WTC11 (cell line): ENCODE data around the gene ADAM33. TPM values are rescaled to one million over a fixed set of nuclear protein-coding genes. Genes with fewer than 3 reads are reported as not detected.

Source experiments
- ATAC-seq: fragments of 200-7000 bp; cut with Tn5 transposase; 2 replicates; pipeline ENCODE4 v1.10.0; 2021; ENCODE audit warnings: mild to moderate bottlenecking, moderate library complexity
- CTCF ChIA-PET: fragments of 300-600 bp; sonication (Branson Sonifier 250); formaldehyde crosslinking; loops from one replicate; lab custom pipeline; 2021; ENCODE audit warnings: antibody characterized with exemption; lab: Charles Lee
- POLR2A ChIA-PET: fragments of 350-600 bp; sonication (Branson Sonifier 250); formaldehyde crosslinking; loops from one replicate; lab custom pipeline; 2021; ENCODE audit warnings: antibody characterized with exemption; lab: Charles Lee
- DNase-seq: peaks from one replicate; pipeline ENCODE4 v3.0.0; 2021; ENCODE audit warnings: low spot score
- H3K27ac Mint-ChIP-seq: 2 replicates; pipeline ENCODE4 v1.8.0; 2021; ENCODE audit warnings: mixed read lengths
- H3K27me3 Mint-ChIP-seq: 2 replicates; pipeline ENCODE4 v1.8.0; 2021; ENCODE audit warnings: low read depth, mild to moderate bottlenecking, moderate library complexity, mixed read lengths
- H3K36me3 Mint-ChIP-seq: 2 replicates; pipeline ENCODE4 v1.8.0; 2021; ENCODE audit warnings: mixed read lengths
- H3K4me1 Mint-ChIP-seq: 2 replicates; pipeline ENCODE4 v1.8.0; 2022; ENCODE audit warnings: mixed read lengths
- H3K4me3 Mint-ChIP-seq: 2 replicates; pipeline ENCODE4 v1.8.0; 2021; ENCODE audit warnings: mild to moderate bottlenecking, moderate library complexity, mixed read lengths
- H3K9me3 Mint-ChIP-seq: 2 replicates; pipeline ENCODE4 v1.8.0; 2021; ENCODE audit warnings: mixed read lengths
- ARID4B ChIP-seq: sonication (generic); formaldehyde crosslinking; IDR thresholded peaks from 2 replicates; pipeline ENCODE4 v1.8.0; 2023; ENCODE audit warnings: missing genetic modification reagents, mild to moderate bottlenecking, borderline replicate concordance
- E2F5 ChIP-seq: sonication (generic); formaldehyde crosslinking; IDR thresholded peaks from 2 replicates; pipeline ENCODE4 v1.8.1; 2022; ENCODE audit warnings: mild to moderate bottlenecking, moderate library complexity, missing genetic modification reagents
- FOXP1 ChIP-seq: sonication (generic); formaldehyde crosslinking; IDR thresholded peaks from 2 replicates; pipeline ENCODE4 v1.8.0; 2022; ENCODE audit warnings: missing genetic modification reagents, mild to moderate bottlenecking, moderate library complexity, borderline replicate concordance
- FOXP4 ChIP-seq: sonication (generic); formaldehyde crosslinking; IDR thresholded peaks from 2 replicates; pipeline ENCODE4 v1.8.0; 2022; ENCODE audit warnings: mild to moderate bottlenecking, missing genetic modification reagents
- GRHL2 ChIP-seq: fragments of 250-450 bp; sonication (Bioruptor Pico); IDR thresholded peaks from 2 replicates; pipeline ENCODE4 v1.8.0; 2022; ENCODE audit warnings: mild to moderate bottlenecking, moderate library complexity; ENCODE audit not compliant: insufficient replicate concordance, severe bottlenecking
- IRF1 ChIP-seq: sonication (generic); formaldehyde crosslinking; IDR thresholded peaks from 2 replicates; pipeline ENCODE4 v1.8.0; 2023; ENCODE audit warnings: missing genetic modification reagents
- MAX ChIP-seq: sonication (generic); formaldehyde crosslinking; IDR thresholded peaks from 2 replicates; pipeline ENCODE4 v1.8.0; 2022; ENCODE audit warnings: mild to moderate bottlenecking, missing genetic modification reagents
- MYBL2 ChIP-seq: sonication (generic); formaldehyde crosslinking; IDR thresholded peaks from 2 replicates; pipeline ENCODE4 v1.8.1; 2023; ENCODE audit warnings: mild to moderate bottlenecking, moderate library complexity, missing genetic modification reagents
- PRDM15 ChIP-seq: sonication (generic); formaldehyde crosslinking; IDR thresholded peaks from 2 replicates; pipeline ENCODE4 v1.8.0; 2022; ENCODE audit warnings: missing genetic modification reagents
- SMAD4 ChIP-seq: sonication (generic); formaldehyde crosslinking; IDR thresholded peaks from 2 replicates; pipeline ENCODE4 v1.8.0; 2022; ENCODE audit warnings: mild to moderate bottlenecking, missing genetic modification reagents
- TP53 ChIP-seq: sonication (generic); formaldehyde crosslinking; IDR thresholded peaks from 2 replicates; pipeline ENCODE4 v1.8.1; 2023; ENCODE audit warnings: mild to moderate bottlenecking, missing genetic modification reagents
- ZNF281 ChIP-seq: sonication (generic); formaldehyde crosslinking; IDR thresholded peaks from 2 replicates; pipeline ENCODE4 v1.8.0; 2023; ENCODE audit warnings: mild to moderate bottlenecking, missing genetic modification reagents
- ZNF532 ChIP-seq: fragments of 250-450 bp; sonication (Bioruptor Pico); IDR thresholded peaks from 2 replicates; pipeline ENCODE4 v1.9.0; 2021; ENCODE audit warnings: mild to moderate bottlenecking, borderline replicate concordance
- total RNA-seq: library from RNA; stranded (reverse); gene quantifications from 3 replicates; pipeline ENCODE4 v1.2.3, GENCODE V29; 2021

The ADAM33 gene
- total RNA-seq, 1 experiment from 2014 or later: 5.3 TPM

- H3K27me3 Mint-ChIP-seq: peaks cover 40% of the 10 kb centered on the region
- DNase-seq (no peak), ATAC-seq (peak; percentile 2)
- H3K4me1 Mint-ChIP-seq: peaks cover 26% of the 10 kb centered on the region
- POLR2A ChIA-PET: no interaction called here
- no peak overlapping the region for H3K27ac Mint-ChIP-seq
- no peaks in the 10 kb centered on the region for H3K36me3 Mint-ChIP-seq
- no peaks in the 10 kb centered on the region for H3K9me3 Mint-ChIP-seq
- peak overlapping the region; percentile 60 for H3K4me3 Mint-ChIP-seq
- CTCF ChIA-PET: interaction anchor here (0.6 to 6.4 kb wide), 10 partner anchors 9 to 109 kb away, joined by 3 to 56 read pairs (median 8); partner anchors contain the start of genes ADAM33, ADISSP, GFRA4 and SIGLEC1
- TF ChIP-seq FOXP1 (CRISPR knock-in tag) (peak; percentile 28; the same call in 1 of the 2 replicates), TP53 (0 out of 2 replicates have a peak, but pooled peaks have one; percentile 66), E2F5 (CRISPR knock-in tag) (no peak)
These were observed 9.7 kb downstream of the ADAM33 start for GRCh38 chr20:3671986-3672546.

- ChIA-PET CTCF (interaction anchor here (0.7 to 6.4 kb wide), 18 partner anchors 11 to 110 kb away, joined by 3 to 56 read pairs (median 4); partner anchors contain the start of genes ADAM33, ADISSP, HSPA12B and SIGLEC1), POLR2A (no interaction called here)
- peaks cover 38% of the 10 kb centered on the region for H3K27me3 Mint-ChIP-seq
These were observed 10.9 kb downstream of the ADAM33 start for GRCh38 chr20:3670945-3671344.

More at GRCh38 chr20:3670945-3671344, 10.9 kb downstream of the ADAM33 start:
- DNase-seq: no peak
- H3K4me3 Mint-ChIP-seq: 0 out of 2 replicates have a peak overlapping the region, but pooled peaks have one; percentile 27
- H3K4me1 Mint-ChIP-seq: peaks cover 31% of the 10 kb centered on the region
- H3K36me3 Mint-ChIP-seq: no peaks in the 10 kb centered on the region
- TF ChIP-seq ZNF532 (CRISPR knock-in tag) (no peak), MAX (CRISPR knock-in tag) (no peak), ZNF281 (CRISPR knock-in tag) (no peak), SMAD4 (CRISPR knock-in tag) (no peak), GRHL2 (no peak), FOXP4 (CRISPR knock-in tag) (no peak), IRF1 (CRISPR knock-in tag) (no peak), MYBL2 (CRISPR knock-in tag) (no peak), PRDM15 (no peak), ARID4B (no peak)
- no peak overlapping the region for H3K27ac Mint-ChIP-seq
- H3K9me3 Mint-ChIP-seq: no peaks in the 10 kb centered on the region
- ATAC-seq: no peak
